Sigmoid colon (tissue), 7 donors: ENCODE measurements around the gene TEK. TPM values are rescaled to one million over a fixed set of nuclear protein-coding genes. Genes with fewer than 3 reads are reported as not detected.

Experiments used
- DNase-seq: peaks from one replicate; pipeline ENCODE4 v3.0.0-alpha.2; 2019
- H3K27ac ChIP-seq, 4 donors: fragments of 200-600 bp; sonication (generic); one replicate each; pipeline ENCODE4 v1.5.1; 2016 to 2019; ENCODE audit warnings: mild to moderate bottlenecking in 1 of 4
- H3K27me3 ChIP-seq, 3 donors: fragments of 200-600 bp; sonication (generic); one replicate each; pipeline ENCODE4 v1.5.1; 2019; ENCODE audit warnings: mild to moderate bottlenecking in 1 of 3
- H3K36me3 ChIP-seq, 4 donors: fragments of 200-600 bp; sonication (generic); one replicate each; pipeline ENCODE4 v1.5.1; 2016 to 2019
- H3K4me1 ChIP-seq, 4 donors: fragments of 200-600 bp; sonication (generic); one replicate each; pipeline ENCODE4 v1.5.1; 2017 to 2019
- H3K4me3 ChIP-seq, 4 donors: fragments of 200-600 bp; sonication (generic); one replicate each; pipeline ENCODE4 v1.5.1; 2017 to 2019; ENCODE audit warnings: mild to moderate bottlenecking in 2 of 4, moderate library complexity in 1 of 4
- H3K9me3 ChIP-seq, 4 donors: fragments of 200-600 bp in 3 of 4; sonication (generic) in 3 of 4; one replicate each; pipeline versions ENCODE4 v1.5.1 to v1.6.1; 2013 to 2019
- CTCF ChIP-seq, 4 experiments: fragments of 450-650 bp in 3 of 4; fragments of 200-600 bp in 1 of 4; IDR thresholded peaks; one replicate each; pipeline ENCODE4 v1.5.1; 2016 to 2019; ENCODE audit warnings: antibody characterized with exemption in 4 of 4, mild to moderate bottlenecking in 3 of 4, moderate library complexity in 2 of 4
- EP300 ChIP-seq, 4 donors: sonication (generic); formaldehyde crosslinking; IDR thresholded peaks; one replicate each; pipeline ENCODE4 v1.6.1; 2017; ENCODE audit warnings: antibody characterized with exemption in 4 of 4
- POLR2A ChIP-seq, 2 donors: fragments of 450-650 bp; IDR thresholded peaks; one replicate each; pipeline ENCODE4 v1.6.1; 2016; ENCODE audit warnings: antibody characterized with exemption in 2 of 2, mild to moderate bottlenecking in 2 of 2, moderate library complexity in 2 of 2
- POLR2AphosphoS5 ChIP-seq, 4 donors: sonication (generic); formaldehyde crosslinking; IDR thresholded peaks; one replicate each; pipeline ENCODE4 v1.6.1; 2017; ENCODE audit warnings: antibody characterized with exemption in 4 of 4
- WGBS, 2 donors: extraction: QIAGEN DNeasy Blood & Tissue Kit; methylation state at CpG; one replicate each; pipeline ENCODE4 v1.1.7; 2013; 5-methylcytosine and 5-hydroxymethylcytosine counted together
- intact Hi-C: fragments of 100-400 bp; cut with DNase I; formaldehyde crosslinking; loops from one replicate; pipeline ENCODE4 v1.15.1; 2023
- polyA plus RNA-seq, 3 donors: library from polyadenylated mRNA; stranded (reverse); fragments of 200-250 nt; gene quantifications; one replicate each; pipeline ENCODE4 v1.2.3, GENCODE V29; 2013
- total RNA-seq, 4 donors: library from RNA; depleted of rRNA; stranded (reverse); fragments of >200 nt; gene quantifications; one replicate each; pipeline ENCODE4 v1.1.0, GENCODE V29; 2016
- donor health status: healthy with polysubstance abuse.
- donor health status: Bipolar disorder and iron deficiency.
- donor health status: healthy.

The TEK gene
- total and polyA plus RNA-seq, 7 donors: 0.23 to 11.1 (median 5.8) TPM

GRCh38 chr9:27165670-27166069 lies 56.6 kb downstream of the TEK start:
- TF ChIP-seq POLR2A (IDR thresholded peaks at IDR 0.05): no peak
- no peak for TF ChIP-seq POLR2AphosphoS5 (IDR thresholded peaks at IDR 0.05)
- intact Hi-C loops: no loop called here

GRCh38 chr9:27168496-27168895 lies 59.5 kb downstream of the TEK start:
- no peaks in the 10 kb centered on the region for H3K36me3 ChIP-seq
- H3K4me1 ChIP-seq: peaks cover 0 to 15% (median 11%) of the 10 kb centered on the region in 4 donors
- no peaks in the 10 kb centered on the region for H3K27me3 ChIP-seq
- no peak for TF ChIP-seq POLR2A (IDR thresholded peaks at IDR 0.05)
- TF ChIP-seq EP300 (IDR thresholded peaks at IDR 0.05): no peak
- no peak for TF ChIP-seq POLR2AphosphoS5 (IDR thresholded peaks at IDR 0.05)
- TF ChIP-seq CTCF (IDR thresholded peaks at IDR 0.05): no peak
- no peak overlapping the region for H3K27ac ChIP-seq
- no peak for DNase-seq
- no peak overlapping the region for H3K4me3 ChIP-seq
- WGBS, 2 donors: 87 to 88% methylated on average over 1 of the region's 1 CpG
- intact Hi-C loops: no loop called here
- no peaks in the 10 kb centered on the region for H3K9me3 ChIP-seq

More at GRCh38 chr9:27165670-27166069, 56.6 kb downstream of the TEK start:
- no peak overlapping the region for H3K4me3 ChIP-seq
- no peaks in the 10 kb centered on the region for H3K27me3 ChIP-seq
- no peak overlapping the region for H3K27ac ChIP-seq
- no peak for DNase-seq
- H3K4me1 ChIP-seq: peaks cover 0 to 24% (median 19%) of the 10 kb centered on the region in 4 donors
- H3K9me3 ChIP-seq: no peaks in the 10 kb centered on the region
- WGBS, 2 donors: 81 to 87% methylated on average over 10 of the region's 10 CpGs
- H3K36me3 ChIP-seq: no peaks in the 10 kb centered on the region

GRCh38 chr9:27168951-27169350 lies 59.9 kb downstream of the TEK start:
- H3K4me3 ChIP-seq: no peak overlapping the region
- no peak for DNase-seq
- intact Hi-C loops: no loop called here
- peaks cover 0 to 15% (median 11%) of the 10 kb centered on the region in 4 donors for H3K4me1 ChIP-seq
- H3K27ac ChIP-seq: no peak overlapping the region
- TF ChIP-seq POLR2A (IDR thresholded peaks at IDR 0.05) (no peak), EP300 (IDR thresholded peaks at IDR 0.05) (no peak), CTCF (IDR thresholded peaks at IDR 0.05) (no peak), POLR2AphosphoS5 (IDR thresholded peaks at IDR 0.05) (no peak)
- H3K9me3 ChIP-seq: no peaks in the 10 kb centered on the region
- WGBS, 2 donors: 96 to 97% methylated on average over 3 of the region's 3 CpGs
- H3K27me3 ChIP-seq: no peaks in the 10 kb centered on the region
- no peaks in the 10 kb centered on the region for H3K36me3 ChIP-seq

DNA sequence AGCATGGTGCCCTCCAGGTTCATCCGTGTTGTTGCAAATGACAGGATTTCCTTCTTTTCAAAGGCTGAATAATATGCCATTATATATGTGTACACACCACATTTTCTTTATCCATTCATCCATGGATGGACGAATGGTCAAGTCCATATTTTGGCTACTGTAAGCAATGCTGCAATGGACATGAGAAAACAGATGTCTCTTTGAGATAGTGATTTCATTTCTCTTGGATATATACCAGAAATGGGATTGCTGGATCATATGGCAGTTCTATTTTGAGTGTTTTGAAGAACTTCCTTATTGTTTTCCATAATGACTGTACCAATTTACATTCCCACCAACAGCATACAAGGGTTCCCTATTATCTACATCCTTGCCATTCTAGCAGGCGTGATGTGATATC lies 67.9 kb downstream of the TEK start:
- no peak for DNase-seq
- 74 to 80% methylated on average over 3 of the region's 3 CpGs for WGBS, 2 donors
- Histone ChIP-seq H3K4me1 (peaks cover 0 to 12% (median 6%) of the 10 kb centered on the region in 4 donors), H3K9me3 (no peaks in the 10 kb centered on the region), H3K27ac (no peak overlapping the region), H3K27me3 (no peaks in the 10 kb centered on the region), H3K4me3 (no peak overlapping the region), H3K36me3 (no peaks in the 10 kb centered on the region)
- intact Hi-C loops: no loop called here
- TF ChIP-seq POLR2A (IDR thresholded peaks at IDR 0.05) (no peak), POLR2AphosphoS5 (IDR thresholded peaks at IDR 0.05) (no peak), EP300 (IDR thresholded peaks at IDR 0.05) (no peak), CTCF (IDR thresholded peaks at IDR 0.05) (no peak)

DNA sequence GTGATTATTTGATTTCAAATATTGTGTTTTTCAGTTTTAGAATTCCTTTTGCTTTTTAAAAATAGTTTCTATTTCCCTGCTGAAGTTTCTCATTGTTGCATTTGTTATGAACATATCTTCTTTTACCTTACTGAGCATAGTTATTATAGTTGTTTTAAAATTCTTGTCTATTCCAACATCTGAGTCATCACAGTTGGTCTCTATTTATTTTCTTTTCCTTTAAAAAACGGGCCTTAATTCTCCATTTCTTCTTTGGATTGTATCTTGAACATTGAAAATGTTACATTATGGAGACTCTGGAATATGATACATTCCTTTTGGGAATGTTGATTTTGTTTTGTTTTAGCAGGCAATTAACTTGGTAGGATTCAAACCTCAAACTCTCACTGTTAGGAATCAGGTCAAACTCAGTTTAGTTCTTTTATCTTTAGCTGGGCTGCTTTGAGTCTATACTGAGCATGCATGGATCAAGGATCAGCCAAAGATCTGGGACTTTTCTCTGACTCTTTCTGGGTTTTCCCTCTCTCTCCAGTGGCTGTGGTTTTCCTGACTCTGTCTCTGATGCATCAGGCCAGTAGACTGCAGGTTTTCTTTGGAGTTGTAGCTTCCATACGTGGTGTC lies 70.3 kb downstream of the TEK start:
- 79 to 84% methylated on average over 2 of the region's 2 CpGs for WGBS, 2 donors
- Histone ChIP-seq H3K9me3 (no peaks in the 10 kb centered on the region), H3K4me1 (peaks cover 0 to 22% (median 14%) of the 10 kb centered on the region in 4 donors), H3K27ac (no peak overlapping the region), H3K4me3 (no peak overlapping the region), H3K36me3 (no peaks in the 10 kb centered on the region), H3K27me3 (no peaks in the 10 kb centered on the region)
- TF ChIP-seq CTCF (IDR thresholded peaks at IDR 0.05) (no peak), POLR2A (IDR thresholded peaks at IDR 0.05) (no peak), EP300 (IDR thresholded peaks at IDR 0.05) (no peak), POLR2AphosphoS5 (IDR thresholded peaks at IDR 0.05) (no peak)
- no peak for DNase-seq
- intact Hi-C loops: no loop called here
